SK-N-MC (cell line): ENCODE results near the gene ACSM4.

Experiments used
- EZH2 ChIP-seq: fragments of 200-600 bp; sonication (generic); IDR thresholded peaks from one replicate; pipeline ENCODE4 v1.6.1; 2017; ENCODE audit warnings: antibody characterized with exemption
- POLR2AphosphoS5 ChIP-seq: IDR thresholded peaks from 2 replicates; pipeline ENCODE4 v1.6.1; 2012; ENCODE audit warnings: mild to moderate bottlenecking, low read depth, low read length, borderline replicate concordance

GRCh38 chr12:7361265-7361664, 57.4 kb downstream of the ACSM4 start:
- TF ChIP-seq POLR2AphosphoS5 (no peak), EZH2 (no peak)
